GM18951 (cell line): ENCODE results near the gene GPR27.

Experiments used
- POLR2A ChIP-seq: IDR thresholded peaks from 4 replicates; pipeline ENCODE4 v1.6.1; 2011; ENCODE audit warnings: mild to moderate bottlenecking; ENCODE audit not compliant: insufficient read length, insufficient read depth; ENCODE audit errors: extremely low read depth
- in situ Hi-C: fragments of 300-500 bp; cut with MboI; formaldehyde crosslinking; loops from one replicate; pipeline ENCODE4 v1.12.0; 2022; ENCODE audit warnings: low sequenced_read_pairs, mixed read lengths, inconsistent platforms; ENCODE audit not compliant: unreplicated experiment

The GPR27 gene

GRCh38 chr3:71752831-71753700 is 589 bp upstream of the GPR27 start:
- in situ Hi-C loops, result no loop called here

GRCh38 chr3:71754610-71755253 is 1.1 kb downstream of the GPR27 start:
- in situ Hi-C loops, result no loop called here
- no peak for TF ChIP-seq POLR2A

More at GRCh38 chr3:71752831-71753700, 589 bp upstream of the GPR27 start:
- no peak for TF ChIP-seq POLR2A

DNA sequence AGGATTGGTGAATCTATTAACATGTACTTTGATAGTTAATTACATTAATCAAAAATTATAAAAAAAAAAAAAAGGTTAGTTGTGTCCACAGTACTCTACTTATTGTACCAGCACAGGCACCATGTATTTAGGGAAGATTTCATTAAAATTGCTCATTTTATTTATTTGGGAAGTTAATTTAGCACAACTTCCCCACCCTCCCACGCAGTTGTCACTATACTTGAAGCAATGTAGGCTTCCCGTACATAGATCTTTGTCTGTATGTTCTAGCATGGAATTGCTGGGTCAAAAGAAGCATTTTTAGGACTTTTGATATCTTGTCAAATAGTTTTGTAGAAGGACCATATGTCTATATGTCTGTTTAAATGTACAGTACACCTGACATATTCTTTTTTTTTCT is 4.4 kb downstream of the GPR27 start:
- no peak for TF ChIP-seq POLR2A
- in situ Hi-C loops, result no loop called here

DNA sequence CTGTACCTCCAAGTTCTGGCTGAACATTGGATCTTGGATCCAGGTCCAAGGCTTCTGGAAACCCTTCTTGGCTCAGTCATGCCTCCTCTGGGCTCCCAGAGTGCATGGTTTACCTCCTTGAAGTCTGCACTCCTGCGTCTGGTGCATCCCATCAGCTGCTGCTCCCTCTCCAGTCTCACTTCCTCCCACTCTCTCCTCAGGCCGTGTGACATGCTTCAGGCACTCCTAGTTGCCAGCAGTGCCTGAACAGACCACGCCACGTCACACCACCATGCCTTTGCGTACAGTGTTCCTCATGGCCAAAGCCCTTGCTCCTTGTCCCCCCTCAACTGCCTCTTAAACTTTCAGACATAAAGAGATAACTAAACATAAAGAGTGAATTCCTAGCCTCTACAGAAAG is 5.7 kb downstream of the GPR27 start:
- TF ChIP-seq POLR2A, result no peak
- in situ Hi-C loops, result no loop called here

DNA sequence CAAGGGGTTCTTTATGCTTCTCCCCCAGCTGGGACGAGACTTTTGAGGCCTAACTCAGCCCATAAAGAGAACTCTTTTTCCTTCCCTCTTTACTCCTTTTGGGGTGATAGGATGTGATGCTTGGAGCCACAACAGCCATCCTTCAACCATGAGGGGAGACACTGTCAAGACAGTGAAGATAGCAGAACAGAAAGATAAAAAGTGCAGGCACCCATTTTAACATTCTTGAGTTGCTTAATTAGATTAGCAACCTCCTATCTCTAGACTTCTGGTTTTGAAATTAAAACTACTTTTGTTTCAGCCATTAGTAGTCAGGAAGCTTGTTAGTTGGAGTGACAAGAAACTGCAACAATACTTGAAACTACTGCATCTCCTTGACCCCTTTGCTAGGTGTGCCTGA is 6.5 kb downstream of the GPR27 start:
- no peak for TF ChIP-seq POLR2A
- in situ Hi-C loops, result no loop called here

- in situ Hi-C loops, result no loop called here
- TF ChIP-seq POLR2A, result no peak
These were observed 9.8 kb downstream of the GPR27 start for GRCh38 chr3:71763426-71763825.

GRCh38 chr3:71771126-71771525 is 17.5 kb downstream of the GPR27 start:
- in situ Hi-C loops, result no loop called here
- TF ChIP-seq POLR2A, result no peak

DNA sequence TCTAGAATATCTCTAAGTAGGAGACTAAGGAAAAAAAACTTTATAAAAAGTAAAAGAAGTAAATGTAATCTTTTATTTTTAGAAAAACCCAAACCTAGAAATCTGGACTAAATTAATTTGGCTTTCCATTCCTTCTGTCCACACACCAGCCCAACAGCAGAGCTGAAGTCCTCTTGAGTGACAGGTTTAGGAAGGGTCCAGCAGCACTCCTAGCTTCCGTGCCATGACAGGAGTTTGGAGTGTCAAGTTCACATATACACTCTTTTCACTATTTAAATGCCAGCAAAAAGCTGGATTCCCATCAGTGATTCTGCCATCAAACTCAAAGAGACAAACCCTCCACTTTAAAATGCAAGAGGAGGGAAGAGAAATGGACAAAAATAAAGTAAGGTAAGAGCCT is 18.2 kb downstream of the GPR27 start:
- in situ Hi-C loops, result no loop called here
- TF ChIP-seq POLR2A, result no peak

GRCh38 chr3:71776538-71776937 is 22.9 kb downstream of the GPR27 start:
- no peak for TF ChIP-seq POLR2A
- in situ Hi-C loops, result no loop called here

- in situ Hi-C loops, result no loop called here
- no peak for TF ChIP-seq POLR2A
These were observed 24.7 kb downstream of the GPR27 start for GRCh38 chr3:71778353-71778752.

GRCh38 chr3:71779674-71780377 is 26.2 kb downstream of the GPR27 start:
- in situ Hi-C loops, result no loop called here
- TF ChIP-seq POLR2A, result no peak

- in situ Hi-C loops, result no loop called here
- TF ChIP-seq POLR2A, result no peak
These were observed 26.8 kb downstream of the GPR27 start for GRCh38 chr3:71780430-71780829.

DNA sequence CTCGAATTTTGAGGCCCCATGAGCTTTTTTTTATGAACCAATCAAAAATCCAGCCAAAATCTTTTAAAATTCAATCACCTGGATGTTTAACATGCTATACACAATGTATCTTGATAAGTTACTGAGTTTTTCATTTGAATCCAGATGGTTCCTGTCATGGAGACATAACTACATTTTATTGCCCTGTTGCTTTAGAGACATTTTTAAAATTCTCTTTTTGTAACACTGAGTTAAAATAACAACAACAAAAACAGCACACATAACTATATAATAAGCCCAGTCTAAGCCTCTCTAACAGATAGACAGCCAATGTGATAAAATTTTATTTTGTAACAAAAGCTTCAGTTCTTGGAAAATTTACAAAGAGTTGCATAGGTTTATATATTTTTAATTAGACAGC is 29.5 kb downstream of the GPR27 start:
- in situ Hi-C loops, result no loop called here
- no peak for TF ChIP-seq POLR2A
